Neural cell (in vitro differentiated cells): ENCODE data around the gene CROCC.

ENCODE experiments used
- EP300 ChIP-seq: fragments of 450-650 bp; conservative IDR thresholded peaks from 2 replicates; pipeline ENCODE4 v1.6.1; 2014; ENCODE audit warnings: antibody characterized with exemption, mild to moderate bottlenecking, moderate library complexity; ENCODE audit not compliant: poor library complexity, severe bottlenecking
- EZH2 ChIP-seq: fragments of 200-600, 300-800 bp; shearing (Covaris generic), sonication (generic); IDR thresholded peaks from 2 replicates; pipeline ENCODE4 v1.6.1; 2014; ENCODE audit warnings: antibody characterized with exemption, low read length, borderline replicate concordance, mild to moderate bottlenecking; ENCODE audit not compliant: insufficient read depth, poor library complexity, severe bottlenecking
- MXI1 ChIP-seq: fragments of 450-650 bp; conservative IDR thresholded peaks from 2 replicates; pipeline ENCODE4 v1.6.1; 2014; ENCODE audit warnings: antibody characterized with exemption, mild to moderate bottlenecking; ENCODE audit not compliant: poor library complexity, severe bottlenecking
- POLR2AphosphoS5 ChIP-seq: IDR thresholded peaks from 2 replicates; pipeline ENCODE4 v1.6.1; 2012
- SMC3 ChIP-seq: fragments of 450-650 bp; conservative IDR thresholded peaks from 2 replicates; pipeline ENCODE4 v1.6.1; 2014; ENCODE audit warnings: antibody characterized with exemption, mild to moderate bottlenecking, moderate library complexity; ENCODE audit not compliant: poor library complexity
- TAF1 ChIP-seq: IDR thresholded peaks from 2 replicates; pipeline ENCODE4 v1.6.1; 2012; ENCODE audit warnings: low read depth
- TF ChIP-seq, protein P1 (sequence below): fragments of 450-650 bp; IDR thresholded peaks from 2 replicates; pipeline ENCODE4 v1.5.1; 2014; ENCODE audit warnings: antibody characterized with exemption, mild to moderate bottlenecking, moderate library complexity; ENCODE audit not compliant: poor library complexity, severe bottlenecking
- TF ChIP-seq, protein P2 (sequence below): IDR thresholded peaks from 2 replicates; pipeline ENCODE4 v1.6.1; 2012; ENCODE audit warnings: borderline replicate concordance

DNA sequence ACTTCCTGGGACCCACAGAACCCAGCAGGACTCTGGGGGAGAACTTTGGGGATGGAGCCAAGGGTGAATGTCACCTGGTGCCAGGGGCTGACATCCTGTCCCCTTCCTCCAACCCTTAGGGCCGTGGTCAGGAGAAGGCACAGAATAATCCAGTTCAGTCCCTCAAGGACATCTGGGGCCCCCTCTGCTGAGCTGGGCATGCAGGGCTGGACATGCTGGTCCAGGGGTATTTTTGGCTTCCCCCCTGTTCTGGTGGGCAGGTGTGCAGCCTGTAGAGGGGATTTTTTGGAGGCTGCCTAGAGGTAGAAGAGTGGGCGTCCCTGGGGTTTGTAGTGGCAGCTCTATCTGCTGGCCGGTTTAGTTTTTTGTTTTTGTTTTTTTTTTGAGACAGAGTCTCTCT is 3.4 kb upstream of the CROCC start:
- TF ChIP-seq POLR2AphosphoS5 (no peak), EP300 (no peak), EZH2 (no peak), MXI1 (no peak), TAF1 (no peak), SMC3 (no peak)
- TF ChIP-seq, protein P1, sequence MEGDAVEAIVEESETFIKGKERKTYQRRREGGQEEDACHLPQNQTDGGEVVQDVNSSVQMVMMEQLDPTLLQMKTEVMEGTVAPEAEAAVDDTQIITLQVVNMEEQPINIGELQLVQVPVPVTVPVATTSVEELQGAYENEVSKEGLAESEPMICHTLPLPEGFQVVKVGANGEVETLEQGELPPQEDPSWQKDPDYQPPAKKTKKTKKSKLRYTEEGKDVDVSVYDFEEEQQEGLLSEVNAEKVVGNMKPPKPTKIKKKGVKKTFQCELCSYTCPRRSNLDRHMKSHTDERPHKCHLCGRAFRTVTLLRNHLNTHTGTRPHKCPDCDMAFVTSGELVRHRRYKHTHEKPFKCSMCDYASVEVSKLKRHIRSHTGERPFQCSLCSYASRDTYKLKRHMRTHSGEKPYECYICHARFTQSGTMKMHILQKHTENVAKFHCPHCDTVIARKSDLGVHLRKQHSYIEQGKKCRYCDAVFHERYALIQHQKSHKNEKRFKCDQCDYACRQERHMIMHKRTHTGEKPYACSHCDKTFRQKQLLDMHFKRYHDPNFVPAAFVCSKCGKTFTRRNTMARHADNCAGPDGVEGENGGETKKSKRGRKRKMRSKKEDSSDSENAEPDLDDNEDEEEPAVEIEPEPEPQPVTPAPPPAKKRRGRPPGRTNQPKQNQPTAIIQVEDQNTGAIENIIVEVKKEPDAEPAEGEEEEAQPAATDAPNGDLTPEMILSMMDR = no peak
- TF ChIP-seq, protein P2, sequence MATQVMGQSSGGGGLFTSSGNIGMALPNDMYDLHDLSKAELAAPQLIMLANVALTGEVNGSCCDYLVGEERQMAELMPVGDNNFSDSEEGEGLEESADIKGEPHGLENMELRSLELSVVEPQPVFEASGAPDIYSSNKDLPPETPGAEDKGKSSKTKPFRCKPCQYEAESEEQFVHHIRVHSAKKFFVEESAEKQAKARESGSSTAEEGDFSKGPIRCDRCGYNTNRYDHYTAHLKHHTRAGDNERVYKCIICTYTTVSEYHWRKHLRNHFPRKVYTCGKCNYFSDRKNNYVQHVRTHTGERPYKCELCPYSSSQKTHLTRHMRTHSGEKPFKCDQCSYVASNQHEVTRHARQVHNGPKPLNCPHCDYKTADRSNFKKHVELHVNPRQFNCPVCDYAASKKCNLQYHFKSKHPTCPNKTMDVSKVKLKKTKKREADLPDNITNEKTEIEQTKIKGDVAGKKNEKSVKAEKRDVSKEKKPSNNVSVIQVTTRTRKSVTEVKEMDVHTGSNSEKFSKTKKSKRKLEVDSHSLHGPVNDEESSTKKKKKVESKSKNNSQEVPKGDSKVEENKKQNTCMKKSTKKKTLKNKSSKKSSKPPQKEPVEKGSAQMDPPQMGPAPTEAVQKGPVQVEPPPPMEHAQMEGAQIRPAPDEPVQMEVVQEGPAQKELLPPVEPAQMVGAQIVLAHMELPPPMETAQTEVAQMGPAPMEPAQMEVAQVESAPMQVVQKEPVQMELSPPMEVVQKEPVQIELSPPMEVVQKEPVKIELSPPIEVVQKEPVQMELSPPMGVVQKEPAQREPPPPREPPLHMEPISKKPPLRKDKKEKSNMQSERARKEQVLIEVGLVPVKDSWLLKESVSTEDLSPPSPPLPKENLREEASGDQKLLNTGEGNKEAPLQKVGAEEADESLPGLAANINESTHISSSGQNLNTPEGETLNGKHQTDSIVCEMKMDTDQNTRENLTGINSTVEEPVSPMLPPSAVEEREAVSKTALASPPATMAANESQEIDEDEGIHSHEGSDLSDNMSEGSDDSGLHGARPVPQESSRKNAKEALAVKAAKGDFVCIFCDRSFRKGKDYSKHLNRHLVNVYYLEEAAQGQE = no peak
